Stimulated activated CD8-positive, alpha-beta memory T cell treated with anti-CD3 and anti-CD28 coated beads, Interleukin-4, amount 100 ng/mL, for 24 hours (primary cell): ENCODE data around the gene SNX6.
"Not testable (repeated sequence)": the region's sequence is repeated elsewhere in the genome, so short reads cannot be mapped to it uniquely, and the experiment has no call there.

Source experiments
- DNase-seq: peaks from one replicate; pipeline ENCODE4 v3.0.0-alpha.2; 2020; ENCODE audit warnings: low read depth

The SNX6 gene

DNA sequence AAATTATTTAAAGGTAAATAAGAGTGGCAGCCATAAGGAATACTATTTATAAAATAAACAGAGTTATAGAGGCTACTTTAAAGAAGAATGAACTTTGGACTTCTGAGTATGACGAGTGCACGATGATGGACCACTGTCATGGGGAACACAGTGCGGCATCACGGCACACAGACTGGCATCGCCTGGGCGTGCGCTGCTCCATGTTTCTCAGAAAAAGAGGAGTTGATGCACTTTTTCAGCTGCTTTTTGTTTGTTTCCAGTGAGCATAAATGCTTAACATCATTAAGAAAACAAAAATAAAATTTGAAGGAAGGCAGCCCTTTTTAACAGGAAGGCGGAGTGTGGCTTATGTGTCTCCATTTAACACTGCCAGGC, 67.2 kb downstream of the SNX6 start:
- DNase-seq = no peak

DNA sequence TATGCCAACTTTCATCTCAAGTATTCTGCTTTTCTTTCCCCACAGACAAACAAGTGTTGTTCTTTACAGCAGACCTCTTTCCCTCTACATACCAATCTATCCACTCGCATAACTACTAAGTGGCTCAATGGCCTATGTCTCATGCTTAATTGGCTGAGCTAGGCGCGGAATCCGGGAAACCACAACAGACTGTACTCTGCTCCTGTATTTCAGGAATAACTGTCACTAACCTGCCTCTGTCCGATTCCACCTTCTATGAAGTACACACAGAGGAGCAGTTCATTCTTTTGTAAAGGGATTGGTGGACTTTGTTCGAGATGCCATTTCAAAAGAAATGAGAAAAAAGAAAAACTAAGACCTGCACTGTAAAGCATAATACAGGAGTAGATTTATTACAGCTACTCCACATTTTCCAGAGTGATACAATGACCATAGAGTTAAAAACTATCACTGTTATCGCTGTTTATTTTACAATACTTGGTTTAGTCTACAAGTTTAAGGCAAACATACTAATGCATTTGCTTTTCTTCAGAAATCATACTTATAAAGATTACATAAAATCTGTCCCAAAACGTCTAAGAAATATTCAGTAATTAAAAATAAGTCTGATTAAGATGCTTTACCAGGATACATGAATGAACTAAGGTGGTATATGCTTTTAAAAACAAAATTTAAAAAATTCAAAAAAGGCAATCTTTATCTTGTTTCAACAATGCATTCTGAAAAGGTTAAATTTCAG, 67.7 kb downstream of the SNX6 start:
- DNase-seq = not testable (repeated sequence)

DNA sequence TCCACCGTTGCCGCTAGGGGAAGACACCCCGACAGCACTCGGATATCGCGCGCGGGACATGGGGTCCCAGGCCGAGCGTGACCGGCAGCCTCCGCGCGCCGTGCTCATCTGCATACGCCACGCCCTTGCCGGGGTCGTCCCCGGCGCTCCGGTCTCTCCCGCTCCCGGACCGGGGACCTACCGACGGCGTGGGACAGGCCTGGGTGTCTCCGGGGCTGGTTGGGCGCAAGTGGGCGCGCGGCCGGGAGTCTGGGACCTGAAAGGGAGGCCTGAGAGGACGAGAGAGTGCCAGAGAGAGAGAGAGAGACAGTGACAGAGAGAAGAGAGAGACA, 73.5 kb downstream of the SNX6 start:
- not testable (repeated sequence) for DNase-seq

DNA sequence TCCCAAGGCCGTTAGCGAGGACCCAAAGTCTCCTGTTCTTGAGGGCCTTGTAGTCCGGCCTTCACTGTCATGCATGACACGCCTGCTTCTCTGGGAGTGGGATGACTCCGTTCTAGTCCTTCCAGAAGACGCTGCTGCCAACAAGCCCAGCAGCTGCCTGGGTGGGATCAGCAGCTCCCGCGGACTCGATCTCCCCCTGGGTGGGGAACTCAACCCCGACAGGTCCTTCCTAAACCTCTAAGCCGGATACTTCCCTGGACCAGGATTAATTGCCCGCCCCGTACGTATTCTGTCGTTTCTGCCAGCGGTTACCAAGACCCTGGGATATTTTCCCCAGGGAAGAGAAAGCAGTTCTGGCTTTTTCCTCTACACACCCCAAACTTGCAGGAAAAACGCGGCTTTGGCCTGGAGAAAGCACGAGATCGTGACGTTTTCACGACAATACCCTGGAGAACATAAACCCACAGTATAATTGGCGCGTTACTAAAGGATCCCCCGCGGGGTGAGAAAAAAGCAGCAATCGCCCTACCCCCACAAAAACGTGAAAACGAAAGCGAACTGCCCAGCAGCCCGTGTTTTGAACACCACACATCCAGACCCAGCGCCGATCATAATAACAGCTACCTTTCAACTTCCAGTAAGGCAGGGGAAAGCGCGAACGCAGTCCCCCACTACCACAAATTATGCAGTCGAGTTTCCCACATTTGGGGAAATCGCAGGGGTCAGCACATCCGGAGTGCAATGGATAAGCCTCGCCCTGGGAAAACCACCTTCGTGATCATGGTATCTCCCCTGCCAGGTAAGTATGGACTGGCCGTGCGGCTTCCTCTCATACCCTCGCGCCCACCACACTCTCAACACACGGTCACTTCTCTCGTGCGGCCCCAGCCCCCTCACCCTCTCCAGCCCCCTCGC, 74.1 kb downstream of the SNX6 start:
- not testable (repeated sequence) for DNase-seq

DNA sequence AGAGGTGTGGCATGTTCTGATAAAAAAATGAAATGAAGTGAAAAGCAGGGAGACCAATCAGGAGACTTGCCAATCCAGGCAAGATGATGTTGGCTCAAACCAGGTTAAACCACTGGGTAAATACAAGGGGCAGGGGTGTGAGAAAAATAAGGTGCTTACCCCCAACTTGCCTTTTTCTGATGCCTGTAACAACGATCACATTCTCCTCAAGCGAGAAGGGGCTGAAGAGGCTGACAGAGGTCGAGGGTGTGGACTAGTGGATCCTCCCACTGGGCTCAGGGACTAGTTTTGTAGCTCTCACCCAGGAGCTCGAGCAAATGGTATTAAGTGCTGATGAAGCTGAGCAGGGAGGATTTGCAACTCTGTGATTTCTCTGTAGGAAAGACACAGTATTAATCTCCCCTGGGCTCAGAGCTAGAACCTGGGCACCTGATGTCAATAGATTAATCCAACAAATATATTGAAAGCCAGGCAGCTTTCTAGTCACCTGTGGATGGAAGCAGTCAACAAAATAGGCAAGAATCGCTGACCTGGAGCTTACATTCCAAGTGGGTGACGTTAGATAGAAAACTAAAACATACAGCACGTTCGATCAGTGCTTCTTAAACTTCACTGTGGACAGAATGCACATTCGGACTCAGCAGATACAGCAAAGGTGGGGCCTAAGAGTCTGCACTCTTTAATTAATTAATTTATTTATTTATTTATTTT, 75.3 kb downstream of the SNX6 start:
- DNase-seq = no peak

DNA sequence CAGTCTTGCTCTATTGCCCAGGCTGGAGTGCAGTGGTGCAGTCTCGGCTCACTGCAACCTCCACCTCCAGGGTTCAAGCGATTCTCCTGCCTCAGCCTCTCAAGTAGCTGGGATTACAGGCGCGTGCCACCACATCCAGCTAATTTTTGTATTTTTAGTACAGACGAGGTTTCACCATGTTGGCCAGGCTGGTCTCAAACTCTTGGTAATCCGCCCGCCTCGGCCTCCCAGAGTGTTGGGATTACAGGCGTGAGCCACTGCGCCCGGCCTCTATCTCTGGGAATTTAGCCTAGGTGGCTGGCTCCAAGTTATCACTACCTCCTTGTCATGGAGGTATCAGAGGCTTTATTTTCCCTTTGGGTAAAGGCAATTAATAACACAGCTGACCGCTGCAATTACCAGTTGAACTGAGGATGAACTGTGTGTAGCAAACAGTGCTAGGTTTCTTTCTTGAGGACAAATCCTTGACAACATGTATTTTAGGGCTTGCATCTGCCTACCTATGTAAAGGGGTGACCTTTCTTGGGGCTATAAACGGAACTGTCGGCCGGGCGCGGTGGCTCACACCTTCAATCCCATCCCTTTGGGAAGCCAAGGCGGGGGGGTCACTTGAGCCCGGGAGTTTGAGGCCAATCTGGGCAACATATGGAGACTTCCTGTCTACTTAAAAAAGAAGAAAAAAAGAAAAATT, 80.5 kb downstream of the SNX6 start:
- DNase-seq = not testable (repeated sequence)

DNA sequence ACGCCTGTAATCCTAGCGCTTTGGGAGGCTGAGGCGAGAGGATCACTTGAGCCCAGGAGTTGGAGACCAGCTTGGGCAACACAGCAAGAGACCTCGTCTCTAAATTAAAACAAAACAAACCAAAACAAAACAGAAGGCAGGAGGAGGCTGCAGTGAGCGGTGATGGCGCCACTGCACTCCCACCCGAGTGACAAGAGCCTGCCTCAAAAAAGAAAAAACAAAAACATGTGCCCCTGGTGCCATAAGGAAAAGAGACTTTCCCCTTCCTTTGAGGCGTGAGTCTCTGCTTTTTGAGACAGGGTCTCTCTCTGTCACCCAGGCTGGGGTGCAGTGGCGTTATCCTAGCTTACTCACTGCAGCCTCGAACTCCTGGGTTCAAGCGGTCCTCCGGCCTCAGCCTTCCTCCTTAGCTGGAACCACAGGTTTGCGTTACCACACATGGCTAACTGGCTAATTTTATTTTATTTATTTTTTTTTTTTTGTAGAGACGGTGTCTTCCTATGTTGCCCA, 81.4 kb downstream of the SNX6 start:
- DNase-seq = no peak

DNA sequence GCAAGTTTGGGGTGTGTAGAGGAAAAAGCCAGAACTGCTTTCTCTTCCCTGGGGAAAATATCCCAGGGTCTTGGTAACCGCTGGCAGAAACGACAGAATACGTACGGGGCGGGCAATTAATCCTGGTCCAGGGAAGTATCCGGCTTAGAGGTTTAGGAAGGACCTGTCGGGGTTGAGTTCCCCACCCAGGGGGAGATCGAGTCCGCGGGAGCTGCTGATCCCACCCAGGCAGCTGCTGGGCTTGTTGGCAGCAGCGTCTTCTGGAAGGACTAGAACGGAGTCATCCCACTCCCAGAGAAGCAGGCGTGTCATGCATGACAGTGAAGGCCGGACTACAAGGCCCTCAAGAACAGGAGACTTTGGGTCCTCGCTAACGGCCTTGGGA, 82.8 kb downstream of the SNX6 start:
- not testable (repeated sequence) for DNase-seq

DNA sequence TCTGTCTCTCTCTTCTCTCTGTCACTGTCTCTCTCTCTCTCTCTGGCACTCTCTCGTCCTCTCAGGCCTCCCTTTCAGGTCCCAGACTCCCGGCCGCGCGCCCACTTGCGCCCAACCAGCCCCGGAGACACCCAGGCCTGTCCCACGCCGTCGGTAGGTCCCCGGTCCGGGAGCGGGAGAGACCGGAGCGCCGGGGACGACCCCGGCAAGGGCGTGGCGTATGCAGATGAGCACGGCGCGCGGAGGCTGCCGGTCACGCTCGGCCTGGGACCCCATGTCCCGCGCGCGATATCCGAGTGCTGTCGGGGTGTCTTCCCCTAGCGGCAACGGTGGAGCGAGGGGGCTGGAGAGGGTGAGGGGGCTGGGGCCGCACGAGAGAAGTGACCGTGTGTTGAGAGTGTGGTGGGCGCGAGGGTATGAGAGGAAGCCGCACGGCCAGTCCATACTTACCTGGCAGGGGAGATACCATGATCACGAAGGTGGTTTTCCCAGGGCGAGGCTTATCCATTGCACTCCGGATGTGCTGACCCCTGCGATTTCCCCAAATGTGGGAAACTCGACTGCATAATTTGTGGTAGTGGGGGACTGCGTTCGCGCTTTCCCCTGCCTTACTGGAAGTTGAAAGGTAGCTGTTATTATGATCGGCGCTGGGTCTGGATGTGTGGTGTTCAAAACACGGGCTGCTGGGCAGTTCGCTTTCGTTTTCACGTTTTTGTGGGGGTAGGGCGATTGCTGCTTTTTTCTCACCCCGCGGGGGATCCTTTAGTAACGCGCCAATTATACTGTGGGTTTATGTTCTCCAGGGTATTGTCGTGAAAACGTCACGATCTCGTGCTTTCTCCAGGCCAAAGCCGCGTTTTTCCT, 83.4 kb downstream of the SNX6 start:
- DNase-seq = not testable (repeated sequence)

DNA sequence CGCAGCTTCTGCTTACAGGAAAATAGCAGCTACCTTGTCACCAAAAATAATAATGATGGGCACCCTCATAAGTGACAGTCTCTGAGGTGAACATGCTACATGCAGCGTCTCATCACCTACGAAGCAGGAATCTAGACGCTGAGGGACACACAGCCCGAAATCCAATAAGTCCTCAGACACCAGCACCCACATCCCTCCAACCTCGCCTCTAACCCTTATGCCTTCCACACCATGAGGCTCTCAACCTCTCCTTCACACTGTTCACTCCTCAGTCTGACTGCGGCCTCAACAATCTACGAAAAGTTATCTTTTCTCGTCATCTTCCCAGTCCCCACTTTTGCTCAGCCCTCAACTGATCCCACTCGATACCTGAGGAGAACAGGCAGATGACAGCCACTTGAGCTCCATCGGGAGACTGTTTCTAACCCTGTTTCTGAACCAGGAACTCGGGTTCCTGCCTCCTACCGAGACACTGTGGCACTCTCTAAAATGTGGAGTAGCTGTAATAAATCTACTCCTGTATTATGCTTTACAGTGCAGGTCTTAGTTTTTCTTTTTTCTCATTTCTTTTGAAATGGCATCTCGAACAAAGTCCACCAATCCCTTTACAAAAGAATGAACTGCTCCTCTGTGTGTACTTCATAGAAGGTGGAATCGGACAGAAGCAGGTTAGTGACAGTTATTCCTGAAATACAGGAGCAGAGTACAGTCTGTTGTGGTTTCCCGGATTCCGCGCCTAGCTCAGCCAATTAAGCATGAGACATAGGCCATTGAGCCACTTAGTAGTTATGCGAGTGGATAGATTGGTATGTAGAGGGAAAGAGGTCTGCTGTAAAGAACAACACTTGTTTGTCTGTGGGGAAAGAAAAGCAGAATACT, 89.5 kb downstream of the SNX6 start:
- DNase-seq = not testable (repeated sequence)

DNA sequence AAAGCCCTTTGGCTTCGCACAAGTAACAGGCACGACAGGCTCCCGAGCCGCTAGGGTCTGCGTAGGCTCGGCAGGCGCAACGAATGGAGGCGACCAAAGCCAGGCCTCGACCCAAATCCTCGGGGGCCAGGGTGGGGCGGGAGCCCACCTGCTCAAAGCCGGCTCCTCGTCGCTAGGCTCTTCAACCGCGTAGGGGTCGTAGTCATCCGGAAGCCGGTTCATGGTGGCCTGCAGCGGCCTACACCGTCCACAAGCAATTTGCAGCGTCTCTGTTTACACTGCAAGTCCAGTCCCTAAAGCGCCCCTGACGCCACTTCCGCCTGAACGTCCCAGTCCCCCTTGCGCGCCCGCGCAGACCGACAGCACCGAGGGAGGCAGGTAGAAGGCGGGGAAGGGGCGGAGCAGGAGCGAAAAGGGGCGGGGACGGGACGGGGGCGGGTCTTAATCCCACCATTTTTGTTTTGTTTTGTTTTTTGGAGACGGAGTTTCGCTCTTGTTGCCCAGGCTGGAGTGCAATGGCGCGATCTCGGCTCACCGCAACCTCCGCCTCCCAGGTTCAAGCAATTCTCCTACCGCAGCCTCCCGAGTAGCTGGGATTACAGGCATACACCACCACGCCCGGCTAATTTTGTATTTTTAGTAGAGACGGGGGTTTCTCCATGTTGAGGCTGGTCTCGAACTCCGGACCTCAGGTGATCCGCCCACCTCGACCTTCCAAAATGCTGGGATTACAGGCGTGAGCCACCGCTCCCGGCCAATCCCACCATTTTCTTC, 90.4 kb downstream of the SNX6 start, which contains the start of gene EAPP:
Gene EAPP, minus strand, starts transcription at position 295 of the 774 bp plus-strand sequence. Its CDS starts 73 bp downstream, at position 222.
- DNase-seq = peak; percentile 91

DNA sequence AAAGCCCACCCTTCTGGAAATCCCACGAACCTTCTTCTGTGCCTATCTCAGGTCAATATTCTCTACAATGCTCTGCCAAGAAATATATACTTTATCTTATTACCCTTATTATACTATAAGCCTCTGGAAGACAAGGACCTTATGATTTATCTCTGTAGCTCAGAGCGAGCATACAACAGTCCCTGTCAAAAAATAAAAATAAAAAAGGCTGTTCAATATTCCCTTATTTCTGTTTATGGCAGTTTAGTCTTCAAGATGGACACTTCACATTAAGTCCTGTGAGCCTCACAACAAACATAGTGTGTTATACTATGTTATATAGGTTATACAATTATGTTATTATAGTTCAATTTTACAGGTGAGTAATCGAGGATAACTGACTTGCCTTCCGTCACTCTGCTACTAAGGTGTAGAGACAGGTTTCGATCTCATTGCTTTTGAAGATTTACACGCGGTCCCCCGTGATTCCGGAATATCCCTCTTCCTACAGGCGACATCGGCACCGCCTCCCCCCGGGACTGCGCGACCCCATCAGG, 91.0 kb downstream of the SNX6 start:
- no peak for DNase-seq

DNA sequence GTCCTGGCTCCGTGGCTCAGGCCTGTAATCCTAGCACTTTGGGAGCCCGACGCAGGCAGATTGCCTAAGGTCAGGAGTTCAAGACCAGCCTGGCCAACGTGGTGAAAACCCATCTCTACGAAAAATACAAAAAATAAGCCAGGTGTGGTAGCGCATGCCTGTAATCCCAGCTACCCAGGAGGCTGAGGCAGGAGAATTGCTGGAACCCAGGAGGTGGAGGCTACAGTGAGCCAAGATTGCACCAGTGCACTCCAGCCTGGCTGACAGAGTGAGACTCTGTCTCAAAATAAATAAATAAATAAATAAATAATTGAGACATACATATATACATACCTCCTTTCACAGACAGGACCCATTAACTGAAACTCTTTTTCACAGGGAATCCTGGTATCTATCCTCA, 91.9 kb downstream of the SNX6 start:
- DNase-seq = not testable (repeated sequence)

DNA sequence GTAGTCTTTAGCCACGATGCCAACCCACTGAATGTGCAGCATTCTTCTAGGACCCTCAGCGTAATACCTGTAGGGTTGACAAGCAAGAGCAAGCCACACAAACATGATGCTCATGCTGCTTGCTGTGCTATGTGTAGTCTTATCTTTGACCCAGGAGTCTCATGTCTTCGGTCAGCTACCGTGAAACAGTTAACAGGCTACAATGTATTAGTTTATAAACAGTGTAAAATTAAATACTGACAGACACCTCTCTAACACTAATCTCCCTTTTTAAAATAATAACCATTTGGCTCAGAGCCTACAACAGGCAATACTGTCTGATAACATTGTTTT, 92.3 kb downstream of the SNX6 start:
- DNase-seq = no peak

DNA sequence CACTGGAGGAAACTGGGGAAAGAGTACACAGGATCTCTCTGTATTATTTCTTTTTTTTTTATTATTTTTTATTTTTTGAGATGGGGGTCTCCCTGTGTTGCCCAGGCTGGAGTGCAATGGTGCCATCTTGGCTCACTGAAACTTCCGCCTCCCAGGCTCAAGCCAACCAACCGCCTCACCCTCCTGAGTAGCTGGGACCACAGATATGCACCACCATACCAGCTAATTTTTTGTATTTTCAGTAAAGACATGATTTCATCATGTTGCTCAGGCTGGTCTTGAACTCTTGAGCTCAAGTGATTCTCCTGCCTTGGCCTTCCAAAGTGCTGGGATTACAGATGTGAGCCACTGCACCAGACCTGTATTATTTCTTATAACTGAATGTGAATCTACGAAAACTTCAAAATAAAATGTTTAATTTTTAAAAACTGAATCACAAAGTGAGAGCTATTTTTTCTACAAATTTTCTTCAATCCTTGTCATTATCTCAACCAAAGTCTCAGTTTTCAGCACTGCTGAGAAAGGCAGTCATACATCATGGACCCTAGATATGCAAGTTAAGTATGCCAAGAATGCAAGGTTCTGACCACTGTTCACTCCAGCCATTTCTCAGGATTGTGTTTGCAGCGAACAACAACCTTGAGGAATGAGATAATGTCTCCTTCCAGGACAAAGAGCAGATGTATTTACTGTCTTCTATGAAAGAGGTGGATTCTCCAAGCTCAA, 92.8 kb downstream of the SNX6 start:
- no peak for DNase-seq

DNA sequence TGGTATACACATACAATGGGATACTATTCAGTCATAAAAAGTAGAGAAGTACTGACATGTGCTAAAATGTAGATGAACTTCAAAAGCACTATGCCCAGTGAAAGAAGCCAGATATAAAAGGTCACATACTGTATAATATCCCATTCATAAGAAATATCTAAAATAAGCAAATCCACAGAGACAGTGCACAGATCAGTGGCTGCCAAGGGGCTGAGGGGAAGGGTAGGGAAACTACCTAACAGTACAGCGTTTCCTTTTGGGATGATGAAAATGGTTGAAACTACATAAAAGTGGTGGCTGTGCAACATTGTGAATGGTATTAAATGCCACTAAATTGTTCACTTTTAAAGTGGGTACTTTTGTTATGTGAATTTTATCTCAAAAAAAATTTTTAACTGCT, 102.4 kb downstream of the SNX6 start:
- no peak for DNase-seq

DNA sequence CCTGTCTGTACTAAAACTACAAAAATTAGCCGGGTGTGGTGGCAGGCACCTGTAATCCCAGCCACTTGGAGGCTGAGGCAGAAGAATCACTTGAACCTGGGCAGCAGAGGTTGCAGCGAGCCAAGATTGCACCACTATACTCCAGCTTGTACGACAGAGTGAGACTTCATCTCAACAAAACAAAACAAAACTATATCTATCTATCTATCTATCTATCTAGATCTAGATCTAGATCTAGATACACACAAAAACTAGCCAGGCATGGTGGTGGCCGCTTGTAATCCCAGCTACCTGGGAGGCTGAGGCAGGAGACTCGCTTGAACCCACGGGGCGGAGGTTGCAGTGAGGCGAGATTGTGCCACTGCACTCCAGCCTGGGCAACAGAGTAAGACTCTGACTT, 105.7 kb downstream of the SNX6 start:
- not testable (repeated sequence) for DNase-seq

DNA sequence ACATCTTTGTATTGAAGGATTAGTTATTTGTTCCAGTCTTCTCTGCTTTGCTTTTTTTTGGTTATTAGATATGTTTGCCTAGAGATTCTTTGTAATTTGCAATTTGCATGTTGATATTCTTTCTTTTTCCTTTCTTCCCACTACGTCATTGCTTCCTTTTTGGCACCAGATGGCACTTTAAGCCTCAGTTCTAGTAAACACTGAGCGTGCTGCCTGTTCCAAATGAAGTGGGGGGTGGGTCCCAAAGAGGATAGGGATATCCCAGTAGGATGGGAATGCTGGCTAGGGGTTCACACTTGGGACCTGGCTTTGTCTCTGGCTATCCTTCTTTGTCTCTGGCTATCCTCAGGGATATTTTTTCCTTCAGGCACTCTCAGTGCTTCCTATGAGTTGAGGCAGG, 107.5 kb downstream of the SNX6 start:
- DNase-seq = no peak
